HL-60/S4 (cell line): ENCODE results near the gene STK10.

Source experiments
- in situ Hi-C: fragments of 300-500 bp; cut with MboI; formaldehyde crosslinking; loops from 2 replicates; pipeline ENCODE4 v1.14.3; 2022; ENCODE audit warnings: low sequenced_read_pairs

Gene STK10

GRCh38 chr5:172189693-172190296 is 1.8 kb upstream of the STK10 start:
- in situ Hi-C loops = no loop called here

DNA sequence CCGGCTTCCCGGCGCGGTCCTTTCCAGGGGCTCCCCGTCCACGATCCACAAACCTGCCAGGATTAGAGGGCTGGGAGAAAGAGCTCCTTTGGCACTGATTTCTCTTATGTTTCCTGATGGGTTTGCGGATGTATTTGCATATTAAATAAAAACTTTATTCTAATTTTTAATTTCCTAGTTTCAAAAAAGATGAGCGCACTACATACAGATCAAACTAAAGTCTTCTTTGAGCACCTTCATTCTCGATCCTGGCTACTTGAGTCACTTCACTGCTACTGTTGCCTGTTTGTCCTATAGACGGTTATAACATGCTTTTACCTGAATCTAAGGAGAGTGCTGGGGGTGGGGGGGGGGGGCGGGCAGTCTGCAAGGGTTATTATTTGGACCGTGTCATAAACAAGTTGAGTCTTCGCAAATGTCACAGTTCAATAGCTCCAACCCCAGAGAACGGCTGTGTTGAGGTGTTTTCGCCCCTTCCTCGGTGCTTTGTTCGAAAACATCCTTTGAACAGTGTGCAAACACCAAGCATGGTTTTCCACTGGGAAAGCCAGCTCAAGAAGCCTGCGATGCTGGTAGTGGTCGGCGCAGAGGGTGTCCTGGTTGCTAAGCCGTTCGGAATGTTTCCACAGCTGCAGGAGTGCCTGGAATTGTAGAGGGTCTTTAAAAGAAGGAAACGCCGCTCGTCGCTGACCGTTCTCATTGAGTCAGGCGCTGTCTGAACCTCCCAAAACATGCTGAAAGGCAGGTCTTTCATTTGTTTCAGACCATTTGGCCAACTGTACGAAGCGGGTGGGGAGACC is 1.1 kb upstream of the STK10 start:
- in situ Hi-C loops = no loop called here

DNA sequence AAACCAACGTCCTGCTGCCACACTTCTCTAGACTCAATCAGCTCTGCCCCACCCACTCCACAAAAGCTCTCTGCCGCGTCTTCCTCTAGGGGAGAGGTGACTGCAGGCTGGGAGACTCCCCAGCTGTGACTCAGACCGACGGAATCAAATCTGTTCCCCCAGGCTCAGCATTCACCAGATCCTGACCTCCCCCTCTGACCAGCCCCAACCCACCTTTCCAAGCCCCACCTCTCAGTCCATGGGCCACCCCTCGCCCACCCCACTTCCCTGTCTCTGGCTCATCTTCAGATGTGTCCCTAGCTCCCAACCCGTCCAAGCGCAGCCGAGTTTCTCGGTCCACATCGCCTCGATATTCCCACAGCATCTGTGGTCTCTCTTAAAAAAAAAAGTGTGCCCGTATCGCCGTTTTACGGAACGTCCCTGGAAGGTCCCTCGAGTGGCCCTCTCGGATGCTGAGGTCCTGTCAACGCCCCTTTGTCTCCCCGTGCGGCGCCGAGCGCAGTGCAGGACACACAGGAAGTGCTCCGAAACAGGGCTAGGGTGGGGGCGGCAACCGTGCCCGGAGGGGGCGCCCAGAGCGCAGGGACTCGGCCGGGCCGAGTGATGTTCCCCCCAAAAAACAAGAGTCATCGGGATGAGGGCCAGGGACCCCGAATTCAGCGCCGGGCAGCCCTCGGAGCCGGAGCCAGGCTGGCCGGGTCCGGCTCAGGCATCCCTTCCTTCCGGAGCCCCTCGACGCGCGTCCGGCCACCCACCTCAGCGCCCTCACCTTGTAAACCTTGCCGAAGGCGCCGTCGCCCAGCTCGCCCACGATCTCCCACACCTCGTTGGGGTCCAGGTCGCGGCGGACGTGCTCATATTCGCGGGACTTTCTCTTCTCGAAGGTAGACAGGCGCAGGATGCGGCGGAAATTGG is 649 bp downstream of the STK10 start:
- in situ Hi-C loops = no loop called here

GRCh38 chr5:172186114-172186695 is 1.8 kb downstream of the STK10 start:
- in situ Hi-C loops = no loop called here

DNA sequence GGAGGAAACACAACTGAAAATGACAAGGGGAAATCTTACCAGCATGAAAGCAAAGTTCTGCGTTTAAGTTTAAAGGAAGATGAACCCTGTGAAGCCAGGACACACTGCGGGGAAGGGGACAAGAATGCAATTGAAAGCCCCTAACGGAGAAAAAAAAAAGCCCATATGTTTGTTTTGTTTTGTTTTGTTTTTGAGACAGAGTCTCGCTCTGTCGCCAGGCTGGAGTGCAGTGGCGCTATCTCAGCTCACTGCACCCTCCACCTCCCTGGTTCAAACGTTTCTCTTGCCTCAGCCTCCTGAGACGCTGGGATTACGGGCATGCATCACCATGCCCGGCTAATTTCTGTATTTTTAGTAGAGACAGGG is 2.9 kb downstream of the STK10 start:
- in situ Hi-C loops = no loop called here

DNA sequence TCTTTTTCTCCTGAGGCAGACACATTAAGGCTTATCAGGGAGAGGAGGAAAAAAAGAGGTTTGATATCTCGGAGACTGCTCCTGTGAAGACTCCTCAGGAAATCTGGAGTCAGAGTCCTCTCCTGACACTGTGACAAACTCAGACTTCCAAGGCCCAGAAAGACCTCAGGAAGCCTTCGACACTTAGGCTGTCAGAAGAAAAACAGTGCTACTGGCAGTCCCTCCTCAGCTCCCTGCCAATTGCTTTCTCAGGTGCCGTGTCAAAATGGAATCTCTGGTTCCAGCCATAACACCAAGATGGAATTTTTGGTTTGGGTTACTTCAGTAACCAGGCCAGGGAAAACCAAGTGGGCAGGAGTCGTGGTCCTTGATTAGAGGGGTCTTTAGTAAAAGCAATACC is 4.1 kb downstream of the STK10 start:
- in situ Hi-C loops = no loop called here

DNA sequence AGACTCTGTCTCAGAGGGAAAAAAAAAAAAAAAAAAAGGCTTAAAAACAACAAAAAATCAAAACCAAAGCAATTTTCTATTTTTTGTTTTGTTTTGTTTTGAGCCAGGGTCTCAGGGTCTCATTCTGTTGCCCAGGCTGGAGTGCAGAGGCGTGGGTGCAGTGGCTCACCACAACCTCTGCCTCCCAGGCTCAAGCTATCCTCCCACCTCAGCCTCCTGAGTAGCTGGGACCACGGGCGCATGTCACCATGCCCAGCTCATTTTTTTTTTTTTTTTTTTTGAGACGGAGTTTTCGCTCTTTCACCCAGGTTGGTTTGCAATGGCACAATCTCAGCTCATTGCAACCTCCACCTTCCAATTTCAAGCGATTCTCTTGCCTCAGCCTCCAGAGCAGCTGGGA is 5.7 kb downstream of the STK10 start:
- in situ Hi-C loops = no loop called here

- in situ Hi-C loops = no loop called here
These were observed 7.1 kb downstream of the STK10 start for GRCh38 chr5:172180936-172181335.

DNA sequence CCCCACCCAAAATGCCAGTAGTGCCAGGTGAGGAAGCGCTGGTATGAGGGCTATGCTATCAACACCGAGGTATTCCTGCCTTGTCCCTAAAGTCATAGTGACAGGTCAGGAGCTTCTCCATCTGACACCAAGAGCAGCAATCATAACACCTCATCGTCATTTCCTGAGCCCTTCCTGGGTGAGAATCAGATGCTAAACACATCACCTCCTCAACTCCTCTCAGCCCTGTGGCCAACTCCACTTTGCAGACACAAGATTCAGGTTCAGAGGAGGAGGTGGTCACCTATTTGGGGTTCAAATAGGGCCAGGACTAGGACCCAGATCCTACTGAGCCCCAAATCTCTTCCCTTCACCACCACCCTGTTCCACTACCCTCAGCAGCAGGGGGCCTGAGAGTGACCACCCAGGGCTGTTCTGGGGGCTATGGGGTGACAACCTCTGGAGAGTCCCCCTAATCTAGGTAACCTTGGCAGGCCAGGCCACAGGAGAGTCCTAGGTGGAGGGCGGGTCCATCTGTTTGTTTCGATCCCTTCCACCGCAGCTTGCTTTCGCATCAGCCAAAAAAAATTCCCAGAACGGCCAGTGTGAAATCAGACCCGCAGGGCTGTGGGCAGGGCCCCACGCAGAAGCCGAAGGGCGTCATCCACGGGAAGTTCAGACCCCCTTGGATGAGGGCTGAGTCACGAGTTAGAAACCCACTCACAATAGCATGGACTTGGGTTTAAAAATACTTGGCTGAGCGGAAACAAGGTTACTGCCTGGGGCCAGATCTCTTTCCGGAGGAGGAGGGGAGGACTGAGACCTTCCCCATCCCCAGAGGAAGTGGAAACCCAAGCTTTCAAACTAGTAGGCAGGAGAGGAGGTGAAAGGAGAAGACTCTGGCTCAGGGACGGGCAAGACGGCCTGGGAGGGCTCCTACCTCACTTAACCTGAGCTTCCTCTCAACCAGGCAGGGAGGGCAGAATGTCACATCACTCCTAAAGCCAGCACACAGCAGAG is 8.7 kb downstream of the STK10 start:
- in situ Hi-C loops = loop anchor here (5.0 kb wide), 1 partner anchor 67 kb away; no protein-coding TSS in a partner anchor

GRCh38 chr5:172178301-172178987 is 9.6 kb downstream of the STK10 start:
- in situ Hi-C loops = loop anchor here (5.0 kb wide), 1 partner anchor 66 kb away; no protein-coding TSS in a partner anchor

DNA sequence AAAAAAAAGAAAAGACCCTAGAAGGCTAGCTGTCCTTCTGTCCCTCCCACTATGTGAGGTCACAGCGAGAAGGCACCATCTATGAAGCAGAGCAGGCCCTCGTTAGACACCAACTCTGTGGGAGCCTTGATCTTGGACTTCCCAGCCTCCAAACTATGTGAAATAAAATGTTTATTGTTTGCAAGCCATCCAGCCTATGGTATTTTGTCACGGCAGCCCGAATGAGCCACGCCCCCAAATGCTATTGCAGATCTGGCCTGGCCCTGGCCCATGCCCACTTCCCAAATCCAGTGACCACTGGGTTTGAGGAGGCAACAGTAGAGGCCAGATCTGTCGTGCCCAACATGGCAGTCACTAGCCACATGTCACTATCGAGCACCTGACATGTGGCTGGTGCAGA is 10.8 kb downstream of the STK10 start:
- in situ Hi-C loops = loop anchor here (5.0 kb wide), 1 partner anchor 65 kb away; no protein-coding TSS in a partner anchor

DNA sequence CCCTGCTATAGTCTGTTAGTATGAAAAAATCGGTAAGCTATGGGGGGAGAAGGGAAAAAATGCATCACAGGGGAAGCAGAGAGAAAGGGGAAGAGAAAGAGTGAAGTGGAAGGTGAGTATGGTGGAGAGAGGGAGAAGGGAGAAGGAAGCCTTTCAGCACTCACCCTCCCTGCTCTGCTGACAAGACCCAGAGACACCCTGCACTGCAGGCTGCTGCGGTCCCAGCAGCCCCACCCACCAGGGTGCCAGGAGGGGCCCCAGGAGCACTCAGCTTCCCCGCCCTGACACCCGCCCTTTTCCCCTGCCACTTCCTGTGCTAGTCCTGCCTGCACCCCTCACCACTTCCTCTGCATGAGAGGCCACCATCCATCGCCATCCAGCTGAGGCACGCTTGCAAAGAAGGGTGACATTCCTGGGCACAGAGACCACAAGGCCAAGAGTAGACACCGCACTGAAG is 12.7 kb downstream of the STK10 start:
- in situ Hi-C loops = loop anchor here (5.0 kb wide), 1 partner anchor 63 kb away; no protein-coding TSS in a partner anchor

GRCh38 chr5:172173564-172174153 is 14.4 kb downstream of the STK10 start:
- in situ Hi-C loops = no loop called here

DNA sequence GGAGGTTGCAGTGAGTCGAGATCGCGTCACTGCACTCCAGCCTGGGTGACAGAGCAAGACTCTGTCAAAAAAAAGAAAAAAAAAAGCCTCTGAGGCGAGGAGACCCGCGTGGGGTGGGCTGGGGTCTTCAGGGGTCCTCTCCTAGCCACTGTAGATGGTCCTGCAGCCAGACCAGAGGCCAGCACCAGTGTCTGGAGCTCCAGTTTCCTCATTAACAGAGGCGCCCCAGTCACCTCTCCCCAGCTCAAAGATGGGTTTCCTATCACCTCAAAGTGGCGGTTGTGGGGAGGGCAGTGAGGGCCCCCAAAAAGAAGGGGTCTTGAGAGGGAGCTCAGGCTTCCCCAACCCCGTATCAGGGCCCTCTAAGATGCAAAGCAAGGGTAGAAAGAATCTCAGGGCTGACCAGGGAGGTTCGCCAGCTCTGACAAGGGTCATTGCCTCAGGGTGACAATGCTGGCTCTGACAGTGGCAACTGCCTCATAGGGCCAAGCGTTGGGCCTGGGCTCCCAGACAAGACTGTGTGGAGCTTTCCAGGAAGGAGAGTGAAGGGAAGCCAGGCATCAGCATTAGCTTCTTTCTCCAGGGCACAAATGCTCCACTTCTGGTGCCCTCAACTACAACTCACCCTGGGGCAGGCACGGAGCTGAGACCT is 15.0 kb downstream of the STK10 start:
- in situ Hi-C loops = no loop called here

GRCh38 chr5:172171118-172171517 is 16.9 kb downstream of the STK10 start:
- in situ Hi-C loops = no loop called here

DNA sequence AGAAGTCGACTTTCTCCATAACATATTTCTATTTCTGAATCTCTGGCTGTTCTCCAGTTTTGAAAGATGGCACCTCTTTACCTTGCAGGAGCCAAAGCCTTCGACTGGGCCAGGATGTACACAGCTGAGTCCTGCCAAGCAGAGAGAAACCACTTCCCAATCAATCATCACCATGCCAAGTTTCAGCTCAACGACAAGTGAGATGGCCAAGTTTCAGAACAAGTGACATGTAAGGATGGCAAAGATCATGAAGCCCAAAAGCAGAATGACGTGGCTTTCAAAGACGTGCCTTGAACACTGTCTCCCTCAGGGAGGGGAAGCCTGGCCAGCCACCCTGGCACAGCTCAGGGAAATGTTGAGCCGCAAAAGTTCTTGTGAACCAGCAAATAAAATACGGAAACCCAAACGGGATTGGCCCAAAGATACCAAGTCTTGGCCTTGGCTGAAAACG is 17.7 kb downstream of the STK10 start:
- in situ Hi-C loops = no loop called here

- in situ Hi-C loops = no loop called here
These were observed 18.8 kb downstream of the STK10 start for GRCh38 chr5:172169216-172169615.

GRCh38 chr5:172168311-172168710 is 19.7 kb downstream of the STK10 start:
- in situ Hi-C loops = no loop called here
